ENCODE results near the gene TTC12.

- TF ChIP-seq CTCF (conservative IDR thresholded peaks at IDR 0.05 in 1 of 2, IDR thresholded peaks at IDR 0.05 in 1 of 2; ENCODE audit: low read depth in 1 of 2, low read length in 2 of 2) (no peak), EZH2 (IDR thresholded peaks at IDR 0.05; ENCODE audit: low read length, missing control alignments) (no peak)
Observed at GRCh38 chr11:113389272-113389671, 74.9 kb downstream of the TTC12 start.
